ENCODE results near the gene RSPO1.

Gene RSPO1

GRCh38 chr1:37629008-37629407 lies 5.7 kb downstream of the RSPO1 start:
- Histone ChIP-seq H3K4me2 (ENCODE audit: low read length) (no peak overlapping the region), H3K9me3 (ENCODE audit: insufficient read depth, low read depth, low read length) (peaks cover 6% of the 10 kb centered on the region), H3K4me1 (ENCODE audit: control insufficient read depth in 1 of 2, insufficient read depth in 2 of 2, low read length in 2 of 2) (peaks cover 0 to 3% of the 10 kb centered on the region in 2 experiments)

DNA sequence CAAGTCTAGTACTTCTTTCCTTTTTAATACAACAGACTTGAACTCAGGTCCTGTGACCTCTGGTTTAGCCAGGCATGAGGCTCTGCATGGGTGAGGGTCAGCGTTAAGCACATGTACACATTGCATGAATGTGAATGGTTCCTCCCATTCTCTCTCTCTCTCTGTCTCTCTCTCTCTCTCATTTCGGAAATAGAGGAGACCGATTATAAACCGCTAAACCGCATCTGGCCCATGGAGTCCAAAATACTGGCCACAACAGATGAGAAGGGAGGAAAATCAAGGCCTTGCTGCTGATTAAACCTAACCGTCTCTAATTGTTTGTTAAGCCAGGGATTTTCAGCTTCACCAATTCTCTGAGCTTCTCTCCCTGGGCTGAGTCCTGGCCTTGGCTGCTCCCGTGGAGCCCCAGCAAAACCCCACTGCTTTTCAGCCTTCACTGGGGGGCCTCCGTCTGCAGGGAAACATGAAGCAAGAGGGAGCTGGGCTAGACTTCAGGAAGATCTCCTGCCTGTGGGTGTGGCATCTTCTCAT lies 6.6 kb downstream of the RSPO1 start:
- Histone ChIP-seq H3K79me1 (ENCODE audit: low read length) (no peaks in the 10 kb centered on the region), H3K79me2 (ENCODE audit: control insufficient read depth, insufficient read depth, low read length, poor library complexity) (no peaks in the 10 kb centered on the region), H3K4me2 (ENCODE audit: low read length) (no peak overlapping the region), H3K4ac (ENCODE audit: low read depth, low read length) (no peak overlapping the region), H3K27me3 (ENCODE audit: insufficient read depth, low read length) (peaks cover 34% of the 10 kb centered on the region), H3K4me1 (ENCODE audit: control insufficient read depth in 1 of 2, insufficient read depth in 2 of 2, low read length in 2 of 2) (no peaks in the 10 kb centered on the region), H4K91ac (ENCODE audit: low read depth, low read length) (no peak overlapping the region), H2BK12ac (ENCODE audit: low read length) (no peak overlapping the region), H2AK5ac (ENCODE audit: low read length) (no peak overlapping the region), H3K23ac (ENCODE audit: low read length) (no peak overlapping the region), H2BK120ac (ENCODE audit: insufficient read depth, low read length, poor library complexity) (no peak overlapping the region), H2BK5ac (ENCODE audit: low read depth, low read length, poor library complexity) (no peak overlapping the region), H4K12ac (ENCODE audit: low read depth, low read length) (no peak overlapping the region), H3K36me3 (ENCODE audit: control insufficient read depth in 1 of 2, insufficient read depth in 2 of 2, low read length in 2 of 2) (no peaks in the 10 kb centered on the region), H3K18ac (ENCODE audit: low read length) (no peak overlapping the region), H3K9ac (ENCODE audit: low read length) (no peak overlapping the region), H3K27ac (ENCODE audit: low read depth, low read length) (no peak overlapping the region), H3K14ac (ENCODE audit: low read length) (no peak overlapping the region), H4K8ac (ENCODE audit: low read depth, low read length) (no peak overlapping the region), H3K4me3 (ENCODE audit: low read depth, low read length) (no peak overlapping the region), H3K9me3 (ENCODE audit: insufficient read depth, low read depth, low read length) (peaks cover 2% of the 10 kb centered on the region), H2AFZ (ENCODE audit: insufficient read depth, low read length, poor library complexity) (no peak overlapping the region)
- DNase-seq = no peak
- no CpG with 5 or more reads among the region's 8 CpGs for WGBS (ENCODE audit: extremely low coverage, insufficient coverage, insufficient read length)

More at GRCh38 chr1:37629008-37629407, 5.7 kb downstream of the RSPO1 start:
- Histone ChIP-seq H2AK5ac (ENCODE audit: low read length) (no peak overlapping the region), H3K79me1 (ENCODE audit: low read length) (no peaks in the 10 kb centered on the region), H4K91ac (ENCODE audit: low read depth, low read length) (no peak overlapping the region), H3K18ac (ENCODE audit: low read length) (no peak overlapping the region), H3K9ac (ENCODE audit: low read length) (no peak overlapping the region), H3K36me3 (ENCODE audit: control insufficient read depth in 1 of 2, insufficient read depth in 2 of 2, low read length in 2 of 2) (no peaks in the 10 kb centered on the region), H2BK5ac (ENCODE audit: low read depth, low read length, poor library complexity) (no peak overlapping the region), H3K27ac (ENCODE audit: low read depth, low read length) (no peak overlapping the region), H2AFZ (ENCODE audit: insufficient read depth, low read length, poor library complexity) (no peak overlapping the region), H4K12ac (ENCODE audit: low read depth, low read length) (no peak overlapping the region), H3K27me3 (ENCODE audit: insufficient read depth, low read length) (peaks cover 43% of the 10 kb centered on the region), H2BK120ac (ENCODE audit: insufficient read depth, low read length, poor library complexity) (no peak overlapping the region), H2BK12ac (ENCODE audit: low read length) (no peak overlapping the region), H4K8ac (ENCODE audit: low read depth, low read length) (no peak overlapping the region), H3K79me2 (ENCODE audit: control insufficient read depth, insufficient read depth, low read length, poor library complexity) (no peaks in the 10 kb centered on the region), H3K23ac (ENCODE audit: low read length) (no peak overlapping the region), H3K4me3 (ENCODE audit: low read depth, low read length) (no peak overlapping the region), H3K14ac (ENCODE audit: low read length) (no peak overlapping the region), H3K4ac (ENCODE audit: low read depth, low read length) (no peak overlapping the region)
- no peak for DNase-seq

DNA sequence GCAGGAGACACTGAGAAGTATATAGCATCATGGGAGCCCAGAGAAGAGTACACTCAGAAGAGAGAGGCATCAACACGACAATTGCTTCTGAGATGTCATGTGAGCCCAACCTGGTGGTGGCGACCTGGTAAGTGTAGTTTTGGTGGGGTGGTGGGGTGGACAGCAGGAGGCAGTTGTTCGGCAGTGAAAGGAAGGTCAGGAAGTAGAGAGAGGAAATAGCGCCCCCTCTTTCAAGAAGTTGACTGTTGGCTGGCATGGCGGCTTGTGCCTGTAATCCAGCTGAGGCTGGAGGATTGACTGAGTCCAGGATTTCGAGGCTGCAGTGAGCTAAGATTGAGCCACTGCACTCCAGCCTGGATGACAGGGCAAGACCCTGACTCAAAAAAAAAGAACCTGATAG lies 12.6 kb downstream of the RSPO1 start:
- H4K8ac ChIP-seq (ENCODE audit: low read depth, low read length) = no peak overlapping the region

DNA sequence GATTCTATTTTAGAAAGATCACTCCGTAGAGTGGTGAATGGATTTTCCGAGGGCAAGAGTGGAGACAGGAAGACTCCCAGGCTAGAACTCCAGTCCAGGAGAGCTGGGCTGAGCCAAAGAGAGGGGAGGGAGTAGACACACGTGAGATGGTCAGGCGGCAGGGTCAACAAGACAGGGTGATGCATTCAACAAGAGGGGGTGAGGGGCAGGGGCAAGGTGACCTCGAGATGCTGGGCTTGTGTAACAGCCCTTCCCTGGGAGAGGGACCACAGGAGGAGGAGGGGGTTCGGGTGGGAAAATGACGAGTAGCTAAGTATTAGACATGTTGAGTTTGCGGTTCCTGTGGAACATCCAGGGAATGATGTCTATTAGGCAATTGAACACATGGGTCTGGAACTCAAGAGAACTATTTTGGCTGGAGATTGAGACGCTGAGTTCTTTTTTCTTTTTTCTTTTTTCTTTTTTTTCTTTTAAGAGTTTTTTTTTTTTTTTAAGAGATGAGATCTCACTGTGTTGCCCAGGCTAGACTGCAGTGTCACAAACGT lies 13.3 kb downstream of the RSPO1 start:
- DNase-seq = no peak
- no peaks in the 10 kb centered on the region for H3K79me1 ChIP-seq (ENCODE audit: low read length)
- H3K9me3 ChIP-seq (ENCODE audit: insufficient read depth, low read depth, low read length) = no peaks in the 10 kb centered on the region
- no peak overlapping the region for H3K14ac ChIP-seq (ENCODE audit: low read length)
- no peak overlapping the region for H3K27ac ChIP-seq (ENCODE audit: low read depth, low read length)
- H3K36me3 ChIP-seq (ENCODE audit: control insufficient read depth in 1 of 2, insufficient read depth in 2 of 2, low read length in 2 of 2) = no peaks in the 10 kb centered on the region
- no peak overlapping the region for H2BK5ac ChIP-seq (ENCODE audit: low read depth, low read length, poor library complexity)
- WGBS (ENCODE audit: extremely low coverage, insufficient coverage, insufficient read length) = no CpG with 5 or more reads among the region's 10 CpGs
- H3K4me2 ChIP-seq (ENCODE audit: low read length) = no peak overlapping the region
- H3K18ac ChIP-seq (ENCODE audit: low read length) = no peak overlapping the region
- H3K4ac ChIP-seq (ENCODE audit: low read depth, low read length) = no peak overlapping the region
- H4K91ac ChIP-seq (ENCODE audit: low read depth, low read length) = no peak overlapping the region
- no peak overlapping the region for H4K12ac ChIP-seq (ENCODE audit: low read depth, low read length)
- H3K4me1 ChIP-seq (ENCODE audit: control insufficient read depth in 1 of 2, insufficient read depth in 2 of 2, low read length in 2 of 2) = no peaks in the 10 kb centered on the region
- no peak overlapping the region for H3K4me3 ChIP-seq (ENCODE audit: low read depth, low read length)
- peaks cover 5% of the 10 kb centered on the region for H3K27me3 ChIP-seq (ENCODE audit: insufficient read depth, low read length)
- H3K9ac ChIP-seq (ENCODE audit: low read length) = no peak overlapping the region
- no peak overlapping the region for H2AFZ ChIP-seq (ENCODE audit: insufficient read depth, low read length, poor library complexity)
- no peak overlapping the region for H2BK120ac ChIP-seq (ENCODE audit: insufficient read depth, low read length, poor library complexity)
- H2BK12ac ChIP-seq (ENCODE audit: low read length) = no peak overlapping the region
- no peak overlapping the region for H3K23ac ChIP-seq (ENCODE audit: low read length)
- H4K8ac ChIP-seq (ENCODE audit: low read depth, low read length) = no peak overlapping the region
- no peak overlapping the region for H2AK5ac ChIP-seq (ENCODE audit: low read length)
- H3K79me2 ChIP-seq (ENCODE audit: control insufficient read depth, insufficient read depth, low read length, poor library complexity) = no peaks in the 10 kb centered on the region

More for the DNA sequence above, 12.6 kb downstream of the RSPO1 start:
- Histone ChIP-seq H4K91ac (ENCODE audit: low read depth, low read length) (no peak overlapping the region), H3K4me2 (ENCODE audit: low read length) (no peak overlapping the region), H2BK12ac (ENCODE audit: low read length) (no peak overlapping the region), H2AK5ac (ENCODE audit: low read length) (no peak overlapping the region), H3K4me3 (ENCODE audit: low read depth, low read length) (no peak overlapping the region), H3K4me1 (ENCODE audit: control insufficient read depth in 1 of 2, insufficient read depth in 2 of 2, low read length in 2 of 2) (no peaks in the 10 kb centered on the region), H3K23ac (ENCODE audit: low read length) (no peak overlapping the region), H3K36me3 (ENCODE audit: control insufficient read depth in 1 of 2, insufficient read depth in 2 of 2, low read length in 2 of 2) (no peaks in the 10 kb centered on the region), H3K4ac (ENCODE audit: low read depth, low read length) (no peak overlapping the region), H4K12ac (ENCODE audit: low read depth, low read length) (no peak overlapping the region), H3K79me1 (ENCODE audit: low read length) (no peaks in the 10 kb centered on the region), H3K18ac (ENCODE audit: low read length) (no peak overlapping the region), H2BK5ac (ENCODE audit: low read depth, low read length, poor library complexity) (no peak overlapping the region), H2AFZ (ENCODE audit: insufficient read depth, low read length, poor library complexity) (no peak overlapping the region), H3K27me3 (ENCODE audit: insufficient read depth, low read length) (peaks cover 8% of the 10 kb centered on the region), H3K79me2 (ENCODE audit: control insufficient read depth, insufficient read depth, low read length, poor library complexity) (no peaks in the 10 kb centered on the region), H3K9ac (ENCODE audit: low read length) (no peak overlapping the region), H3K14ac (ENCODE audit: low read length) (no peak overlapping the region), H2BK120ac (ENCODE audit: insufficient read depth, low read length, poor library complexity) (no peak overlapping the region), H3K27ac (ENCODE audit: low read depth, low read length) (no peak overlapping the region), H3K9me3 (ENCODE audit: insufficient read depth, low read depth, low read length) (no peaks in the 10 kb centered on the region)
- no peak for DNase-seq
- WGBS (ENCODE audit: extremely low coverage, insufficient coverage, insufficient read length) = no CpG with 5 or more reads among the region's 6 CpGs

Measured in trophoblast cell (in vitro differentiated cells and primary cell).